Measurements from ENCODE around the gene SMAD7.
"Not testable (repeated sequence)": the region's sequence is repeated elsewhere in the genome, so short reads cannot be mapped to it uniquely, and the experiment has no call there.

The SMAD7 gene

GRCh38 chr18:48874233-48874632, 76.5 kb downstream of the SMAD7 start:
- Histone ChIP-seq H3K18ac (ENCODE audit: low read length) (no peak overlapping the region), H3K79me2 (ENCODE audit: control insufficient read depth, insufficient read depth, low read length) (no peaks in the 10 kb centered on the region), H3K23ac (ENCODE audit: low read length) (no peak overlapping the region), H3K4me1 (ENCODE audit: control insufficient read depth, low read depth, low read length) (peaks cover 6% of the 10 kb centered on the region), H4K5ac (ENCODE audit: low read length) (no peak overlapping the region), H3K79me1 (ENCODE audit: low read length) (no peaks in the 10 kb centered on the region), H3K4me3 (ENCODE audit: low read length) (no peak overlapping the region), H2BK120ac (ENCODE audit: low read depth, low read length) (no peak overlapping the region), H3K4me2 (ENCODE audit: low read length) (no peak overlapping the region), H3K36me3 (ENCODE audit: control insufficient read depth, insufficient read depth, low read length) (no peaks in the 10 kb centered on the region), H3K9ac (ENCODE audit: low read length) (no peak overlapping the region), H3K27ac (ENCODE audit: low read depth, low read length) (no peak overlapping the region), H3K56ac (ENCODE audit: low read length) (no peak overlapping the region), H2AK5ac (ENCODE audit: low read length) (no peak overlapping the region), H2BK5ac (ENCODE audit: low read length) (no peak overlapping the region), H3K4ac (ENCODE audit: low read depth, low read length) (no peak overlapping the region), H3K27me3 (ENCODE audit: insufficient read depth, low read length, poor library complexity) (no peaks in the 10 kb centered on the region), H2BK15ac (replicated peaks; ENCODE audit: low read depth) (no peak overlapping the region), H4K8ac (ENCODE audit: low read depth, low read length) (no peak overlapping the region)
- no peak for DNase-seq
- WGBS (ENCODE audit: extremely low coverage, insufficient coverage, low lambda C conversion rate): no CpG with 5 or more reads among the region's 5 CpGs

DNA sequence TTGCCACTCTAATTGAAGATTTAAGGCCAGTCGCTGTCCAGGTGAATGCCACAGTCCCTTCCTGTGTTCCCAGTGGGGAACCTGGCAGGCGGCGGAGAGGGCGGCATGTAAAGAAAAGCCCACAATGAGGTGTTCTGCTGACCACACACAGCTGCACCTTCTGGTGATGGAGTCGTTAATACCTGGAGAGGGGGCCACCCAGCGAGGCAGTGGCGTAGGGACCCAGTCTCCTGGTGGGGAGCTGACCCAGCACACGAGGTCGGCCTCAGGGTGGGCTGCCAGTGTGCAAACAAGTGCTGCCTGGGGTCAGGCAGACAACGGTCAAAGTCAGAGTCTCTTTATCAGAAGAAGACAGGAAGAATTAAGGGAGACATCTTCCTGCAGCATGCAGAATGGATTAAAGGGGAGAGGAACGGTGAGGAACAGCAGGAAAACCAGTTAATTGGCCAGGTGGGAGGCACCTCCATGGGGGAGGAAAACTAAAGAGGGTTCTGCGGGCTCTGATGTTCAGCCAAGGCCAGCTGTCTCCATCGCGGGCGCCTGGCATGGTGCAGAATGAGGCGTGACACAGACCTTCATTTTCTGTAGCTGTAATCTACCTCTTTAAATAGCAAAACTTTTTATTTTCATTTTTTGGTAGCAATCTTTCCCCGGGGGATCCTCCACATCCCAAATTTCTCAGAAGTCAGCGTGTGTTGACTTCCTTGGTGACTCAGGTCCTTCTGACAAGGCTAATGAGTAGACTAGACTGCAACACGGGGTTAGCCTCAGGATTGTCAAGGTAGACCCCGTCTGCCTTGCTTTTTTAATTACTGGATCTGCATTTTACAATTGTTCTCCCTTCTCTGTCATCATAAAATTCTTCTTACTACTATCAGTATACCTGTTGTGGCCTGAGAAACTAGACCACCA, 78.3 kb downstream of the SMAD7 start:
- no peak overlapping the region for H2BK120ac ChIP-seq (ENCODE audit: low read depth, low read length)
- no peaks in the 10 kb centered on the region for H3K4me1 ChIP-seq (ENCODE audit: control insufficient read depth, low read depth, low read length)
- H3K4me2 ChIP-seq (ENCODE audit: low read length): no peak overlapping the region
- no peak overlapping the region for H3K56ac ChIP-seq (ENCODE audit: low read length)
- H4K5ac ChIP-seq (ENCODE audit: low read length): no peak overlapping the region
- no peak overlapping the region for H3K4me3 ChIP-seq (ENCODE audit: low read length)
- H2BK15ac ChIP-seq (replicated peaks; ENCODE audit: low read depth): no peak overlapping the region
- no peaks in the 10 kb centered on the region for H3K79me1 ChIP-seq (ENCODE audit: low read length)
- H4K8ac ChIP-seq (ENCODE audit: low read depth, low read length): no peak overlapping the region
- DNase-seq: no peak
- no peaks in the 10 kb centered on the region for H3K27me3 ChIP-seq (ENCODE audit: insufficient read depth, low read length, poor library complexity)
- no peak overlapping the region for H2AK5ac ChIP-seq (ENCODE audit: low read length)
- H3K23ac ChIP-seq (ENCODE audit: low read length): no peak overlapping the region
- no peaks in the 10 kb centered on the region for H3K79me2 ChIP-seq (ENCODE audit: control insufficient read depth, insufficient read depth, low read length)
- no peaks in the 10 kb centered on the region for H3K36me3 ChIP-seq (ENCODE audit: control insufficient read depth, insufficient read depth, low read length)
- no peak overlapping the region for H3K18ac ChIP-seq (ENCODE audit: low read length)
- H3K27ac ChIP-seq (ENCODE audit: low read depth, low read length): no peak overlapping the region
- H2BK5ac ChIP-seq (ENCODE audit: low read length): no peak overlapping the region
- H3K4ac ChIP-seq (ENCODE audit: low read depth, low read length): no peak overlapping the region
- WGBS (ENCODE audit: extremely low coverage, insufficient coverage, low lambda C conversion rate): no CpG with 5 or more reads among the region's 20 CpGs
- H3K9ac ChIP-seq (ENCODE audit: low read length): no peak overlapping the region

GRCh38 chr18:48871391-48872166, 79.2 kb downstream of the SMAD7 start:
- Histone ChIP-seq H2BK5ac (ENCODE audit: low read length) (no peak overlapping the region), H3K4me2 (ENCODE audit: low read length) (no peak overlapping the region), H3K27ac (ENCODE audit: low read depth, low read length) (no peak overlapping the region), H3K4me3 (ENCODE audit: low read length) (no peak overlapping the region), H4K8ac (ENCODE audit: low read depth, low read length) (no peak overlapping the region), H2AK5ac (ENCODE audit: low read length) (no peak overlapping the region), H3K79me1 (ENCODE audit: low read length) (no peaks in the 10 kb centered on the region), H2BK120ac (ENCODE audit: low read depth, low read length) (no peak overlapping the region), H2BK15ac (replicated peaks; ENCODE audit: low read depth) (no peak overlapping the region), H4K5ac (ENCODE audit: low read length) (no peak overlapping the region), H3K56ac (ENCODE audit: low read length) (no peak overlapping the region), H3K79me2 (ENCODE audit: control insufficient read depth, insufficient read depth, low read length) (no peaks in the 10 kb centered on the region), H3K18ac (ENCODE audit: low read length) (no peak overlapping the region), H3K4me1 (ENCODE audit: control insufficient read depth, low read depth, low read length) (no peaks in the 10 kb centered on the region), H3K27me3 (ENCODE audit: insufficient read depth, low read length, poor library complexity) (no peaks in the 10 kb centered on the region), H3K9ac (ENCODE audit: low read length) (no peak overlapping the region), H3K36me3 (ENCODE audit: control insufficient read depth, insufficient read depth, low read length) (no peaks in the 10 kb centered on the region), H3K23ac (ENCODE audit: low read length) (no peak overlapping the region), H3K4ac (ENCODE audit: low read depth, low read length) (no peak overlapping the region)
- WGBS (ENCODE audit: extremely low coverage, insufficient coverage, low lambda C conversion rate): no CpG with 5 or more reads among the region's 23 CpGs
- no peak for DNase-seq

DNA sequence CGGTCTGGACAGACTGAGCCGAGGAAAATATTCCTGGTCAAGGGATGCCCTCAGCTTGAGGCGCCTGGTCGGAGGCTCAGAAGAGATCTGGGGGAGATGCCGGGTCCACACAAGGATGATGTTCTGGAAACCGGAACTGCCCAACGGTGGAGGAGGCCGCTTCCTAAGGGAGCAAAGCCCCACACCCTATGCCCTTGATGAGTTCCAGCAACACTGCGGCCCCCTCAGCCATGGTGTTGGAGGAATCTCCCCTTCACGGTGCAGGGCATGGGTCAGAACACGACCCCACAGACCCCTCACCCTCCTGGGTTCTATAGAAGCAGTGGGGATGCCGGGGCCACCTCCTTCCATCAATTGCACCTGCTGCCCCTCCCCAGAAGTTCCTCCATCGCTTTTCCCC, 79.8 kb downstream of the SMAD7 start:
- H3K27me3 ChIP-seq (ENCODE audit: insufficient read depth, low read length, poor library complexity); H3K4me1 ChIP-seq (ENCODE audit: control insufficient read depth, low read depth, low read length); H3K36me3 ChIP-seq (ENCODE audit: control insufficient read depth, insufficient read depth, low read length); H3K4me2 ChIP-seq (ENCODE audit: low read length); H2BK5ac ChIP-seq (ENCODE audit: low read length); H3K4ac ChIP-seq (ENCODE audit: low read depth, low read length); H3K18ac ChIP-seq (ENCODE audit: low read length); H2AK5ac ChIP-seq (ENCODE audit: low read length); H3K56ac ChIP-seq (ENCODE audit: low read length); H4K5ac ChIP-seq (ENCODE audit: low read length); H3K4me3 ChIP-seq (ENCODE audit: low read length); H3K79me2 ChIP-seq (ENCODE audit: control insufficient read depth, insufficient read depth, low read length); H3K27ac ChIP-seq (ENCODE audit: low read depth, low read length); H2BK120ac ChIP-seq (ENCODE audit: low read depth, low read length); H2BK15ac ChIP-seq (replicated peaks; ENCODE audit: low read depth); H3K23ac ChIP-seq (ENCODE audit: low read length); DNase-seq; H3K9ac ChIP-seq (ENCODE audit: low read length); H4K8ac ChIP-seq (ENCODE audit: low read depth, low read length); H3K79me1 ChIP-seq (ENCODE audit: low read length): not testable (repeated sequence)
- WGBS (ENCODE audit: extremely low coverage, insufficient coverage, low lambda C conversion rate): no CpG with 5 or more reads among the region's 13 CpGs
